Measurements from ENCODE around the gene MAGEA9.
"Not testable (repeated sequence)": the region's sequence is repeated elsewhere in the genome, so short reads cannot be mapped to it uniquely, and the experiment has no call there.

MAGEA9 gene

DNA sequence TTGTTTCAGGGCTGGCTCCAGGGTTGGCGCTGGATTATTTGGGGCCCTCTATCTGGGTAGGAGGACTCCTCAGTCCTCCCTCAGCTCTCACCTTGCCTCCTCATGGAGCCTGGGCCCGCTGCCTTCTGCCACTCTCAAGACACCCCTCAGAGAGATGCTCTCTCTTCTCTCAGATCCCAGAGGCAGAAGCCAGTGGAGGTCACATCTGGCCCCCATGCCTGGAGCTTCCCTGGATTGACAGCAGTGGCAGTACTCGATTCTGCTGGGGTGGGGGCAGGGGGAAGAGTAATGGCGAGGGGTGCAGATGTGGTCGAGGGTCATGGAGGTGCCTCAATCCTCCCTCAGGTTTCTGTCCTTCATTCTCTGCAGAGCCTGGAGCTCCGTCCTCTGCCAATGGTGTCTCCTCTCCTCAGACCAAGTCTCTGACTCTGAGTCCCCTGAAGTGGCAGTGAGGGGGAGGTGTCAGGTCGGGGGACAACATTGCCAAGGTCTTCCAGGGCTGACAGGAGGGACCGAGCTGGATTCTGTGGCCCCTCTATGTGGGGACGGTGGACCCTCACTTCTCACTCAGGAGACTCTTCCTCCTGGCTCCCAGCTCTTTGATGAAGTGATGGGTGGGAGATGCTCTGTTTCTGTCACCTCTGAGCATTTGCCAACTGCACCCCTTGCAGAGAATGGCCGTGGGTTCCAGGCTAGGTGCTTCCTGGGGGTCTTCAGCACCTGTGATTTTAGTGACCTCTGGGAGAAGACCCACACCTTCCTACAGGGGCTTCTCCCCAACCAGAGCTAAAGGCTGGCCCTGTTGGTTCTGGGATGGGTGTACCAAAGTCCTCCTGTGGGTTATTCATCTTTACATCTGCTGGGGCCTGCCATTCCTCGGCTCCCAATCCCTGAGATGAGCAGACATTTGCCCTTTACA, 18.8 kb upstream of the MAGEA9 start:
- no peak for TF ChIP-seq Cebpa-rat (IDR thresholded peaks at IDR 0.05)
- no peaks in the 10 kb centered on the region for H3K4me1 ChIP-seq
- no peak overlapping the region; a peak in 1 of 22 replicates for H3K4me2 ChIP-seq
- H3K9ac ChIP-seq: no peak overlapping the region
- no peak overlapping the region for H3K4me3 ChIP-seq
- peaks cover 0 to 6% (median 0%) of the 10 kb centered on the region in 11 experiments; a peak in 3 of 22 replicates for H3K9me3 ChIP-seq (replicated peaks in 1 of 11)
- H3K27me3 ChIP-seq: no peaks in the 10 kb centered on the region
- no peaks in the 10 kb centered on the region for H4K20me1 ChIP-seq
- H3K36me3 ChIP-seq: no peaks in the 10 kb centered on the region
- no peak overlapping the region for H3K27ac ChIP-seq

DNA sequence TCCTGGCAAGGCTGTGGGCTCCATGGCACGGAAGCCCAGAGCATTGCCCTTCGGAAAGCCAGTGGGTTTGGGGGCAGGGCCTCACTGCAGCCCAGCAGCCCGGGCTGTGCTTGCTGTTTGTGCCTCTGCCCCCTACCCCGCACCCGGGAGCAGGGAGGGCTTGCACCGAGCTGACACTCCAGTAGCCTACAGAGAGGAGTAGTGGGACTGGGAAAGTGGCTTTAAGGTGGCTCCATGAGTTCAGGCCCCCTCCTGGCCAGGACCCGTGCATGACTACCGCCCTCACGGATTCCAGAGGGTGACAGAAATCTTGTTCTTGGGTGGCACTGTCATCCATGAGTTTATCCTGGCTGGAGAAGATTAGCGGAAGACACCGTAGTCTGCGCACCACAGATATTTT, 11.4 kb upstream of the MAGEA9 start:
- H3K9me3 ChIP-seq (replicated peaks in 1 of 11); H4K20me1 ChIP-seq: not testable (repeated sequence)

DNA sequence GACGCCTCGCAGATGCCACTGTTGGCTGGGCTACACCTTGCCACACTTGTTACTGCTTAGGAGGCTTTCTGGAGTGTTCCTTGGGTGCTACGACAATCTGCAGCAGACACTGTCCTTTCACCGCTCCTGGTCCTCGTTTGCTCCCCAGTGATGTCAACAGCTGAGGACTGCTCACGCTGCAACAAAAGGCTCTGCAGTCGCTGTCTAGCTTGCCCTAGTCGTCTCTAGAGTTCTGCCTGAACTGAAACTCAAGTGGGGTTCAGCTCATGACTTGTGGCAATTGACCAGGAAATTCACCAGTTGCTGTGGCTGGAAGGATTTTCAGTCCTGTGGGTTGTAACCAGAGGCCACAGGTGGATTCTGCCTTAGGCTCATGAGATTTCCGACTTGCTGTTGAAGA, 8.7 kb upstream of the MAGEA9 start:
- not testable (repeated sequence) for H3K9ac ChIP-seq; H3K36me3 ChIP-seq; H3K4me1 ChIP-seq; H4K20me1 ChIP-seq; H3K4me3 ChIP-seq; H3K27ac ChIP-seq; H3K9me3 ChIP-seq (replicated peaks in 1 of 11); H3K27me3 ChIP-seq; H3K4me2 ChIP-seq

More for the DNA sequence above, 11.4 kb upstream of the MAGEA9 start:
- H3K4me2 ChIP-seq, H3K4me3 ChIP-seq, H3K27ac ChIP-seq, H3K4me1 ChIP-seq, H3K9ac ChIP-seq, H3K36me3 ChIP-seq, H3K27me3 ChIP-seq: not testable (repeated sequence)

DNA sequence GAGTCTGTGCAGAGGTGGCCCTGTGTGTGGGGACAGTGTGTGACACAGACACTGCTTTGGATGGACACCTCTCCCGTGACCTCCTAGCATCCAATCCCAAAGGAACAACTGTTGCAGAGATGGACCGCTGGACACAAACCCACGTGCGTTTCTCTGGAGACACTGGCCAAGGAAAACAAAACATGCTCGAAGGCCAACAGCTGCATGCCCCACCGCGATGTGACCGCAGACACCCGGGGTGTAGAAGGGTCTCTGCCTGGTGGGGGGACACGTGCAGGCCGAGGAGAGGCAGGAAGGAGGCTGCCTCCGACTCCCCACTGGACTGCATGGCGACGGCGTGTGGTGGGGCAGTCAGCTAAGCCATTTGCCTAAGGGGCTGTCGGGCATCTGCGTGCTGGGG, 8.0 kb upstream of the MAGEA9 start, which contains the start of gene HSFX1:
Gene HSFX1, plus strand, starts transcription at position 301 of the 400 bp plus-strand sequence. CDS start 614 bp downstream, outside the sequence.
- not testable (repeated sequence) for H3K9me3 ChIP-seq (replicated peaks in 1 of 11); H3K27ac ChIP-seq; H3K27me3 ChIP-seq; H3K4me1 ChIP-seq; H3K9ac ChIP-seq; H3K4me3 ChIP-seq; H3K4me2 ChIP-seq; H3K36me3 ChIP-seq; H4K20me1 ChIP-seq

DNA sequence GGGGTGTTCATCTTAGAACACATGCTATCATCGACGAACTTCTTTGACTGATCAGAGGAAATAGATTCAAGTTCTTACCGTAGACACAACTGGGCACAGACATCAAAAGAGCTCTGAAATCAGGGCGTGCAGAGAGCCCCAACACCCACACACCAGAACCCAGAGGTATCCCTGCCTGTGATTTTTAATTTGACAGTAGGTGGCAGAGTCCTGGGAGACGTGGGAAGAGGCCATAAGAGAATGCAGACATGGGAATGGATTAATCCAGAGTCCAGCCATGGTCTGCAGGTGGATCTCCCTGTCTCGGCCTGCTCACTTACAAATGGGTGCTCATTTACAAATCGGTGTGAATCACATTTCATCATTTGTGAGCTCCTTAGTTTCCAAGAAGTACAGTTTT, 3.7 kb upstream of the MAGEA9 start:
- H3K4me2 ChIP-seq; H3K9ac ChIP-seq; H3K9me3 ChIP-seq (replicated peaks in 1 of 11); H3K27me3 ChIP-seq; H3K4me3 ChIP-seq; H3K36me3 ChIP-seq; H3K27ac ChIP-seq; H4K20me1 ChIP-seq; H3K4me1 ChIP-seq: not testable (repeated sequence)

DNA sequence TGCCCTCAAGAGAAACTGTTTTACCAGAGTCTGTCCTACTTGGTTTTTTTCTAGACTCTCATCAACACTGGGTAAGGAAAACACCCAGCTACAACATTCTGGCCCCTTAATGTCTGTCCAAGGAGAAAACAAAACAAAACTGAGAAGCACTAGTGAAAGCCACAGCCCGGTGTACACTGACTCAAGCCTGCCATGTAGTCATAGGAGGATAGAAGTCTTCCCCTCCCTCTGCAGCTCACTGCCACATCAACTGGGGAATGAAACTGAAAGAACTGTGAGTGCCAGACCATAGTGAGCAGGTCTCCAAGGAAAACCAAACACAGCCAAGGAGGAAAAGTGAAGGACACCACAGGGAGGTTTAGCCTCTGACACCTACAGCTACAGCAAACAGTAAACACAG, 13.8 kb downstream of the MAGEA9 start:
- H3K27me3 ChIP-seq; H3K27ac ChIP-seq; H3K36me3 ChIP-seq; H3K9me3 ChIP-seq (replicated peaks in 1 of 11); H3K4me3 ChIP-seq; H4K20me1 ChIP-seq; H3K4me1 ChIP-seq; H3K9ac ChIP-seq; H3K4me2 ChIP-seq: not testable (repeated sequence)

DNA sequence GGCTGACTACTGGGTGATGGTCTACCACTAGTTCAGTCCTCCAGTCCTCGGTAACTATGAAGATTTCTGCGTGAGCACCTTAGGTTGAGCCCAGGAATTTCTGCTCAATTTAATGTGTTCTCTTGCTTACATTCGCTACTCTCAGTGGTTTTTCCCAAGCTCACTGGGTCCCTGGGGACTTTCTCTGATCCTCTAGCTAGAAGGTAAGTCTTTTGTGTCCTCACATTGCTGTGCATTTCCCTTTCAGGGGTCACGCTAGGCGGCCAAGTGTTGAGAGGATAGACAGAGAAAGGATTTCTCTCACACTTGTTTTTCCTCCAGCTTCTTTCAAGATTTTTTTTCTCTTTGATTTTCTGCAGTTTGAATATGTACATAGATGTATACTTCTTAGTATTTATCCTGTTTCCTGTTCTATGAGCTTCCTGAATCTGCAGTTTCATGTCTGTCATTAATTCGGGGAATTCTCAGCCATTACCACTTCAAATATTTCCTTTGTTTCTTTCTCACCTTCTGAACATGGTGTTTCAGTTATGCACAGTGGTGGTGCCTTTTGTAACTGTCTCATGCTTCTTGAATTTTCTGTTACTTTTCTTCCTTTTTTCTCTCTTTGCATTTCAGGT, 17.5 kb downstream of the MAGEA9 start:
- H3K4me2 ChIP-seq: peak overlapping the region in 3 of 11 experiments; percentile 2 to 43 (median 22); a peak in 3 of 22 replicates
- H3K4me1 ChIP-seq: peaks cover 0 to 9% (median 0%) of the 10 kb centered on the region in 10 experiments; a peak in 5 of 20 replicates
- no peak overlapping the region for H3K4me3 ChIP-seq
- no peak overlapping the region for H3K27ac ChIP-seq
- no peaks in the 10 kb centered on the region for H4K20me1 ChIP-seq
- H3K9ac ChIP-seq: no peak overlapping the region
- H3K27me3 ChIP-seq: no peaks in the 10 kb centered on the region
- no peaks in the 10 kb centered on the region for H3K36me3 ChIP-seq
- TF ChIP-seq Cebpa-rat (IDR thresholded peaks at IDR 0.05): no peak
- peaks cover 0 to 7% (median 0%) of the 10 kb centered on the region in 11 experiments; a peak in 1 of 22 replicates for H3K9me3 ChIP-seq (replicated peaks in 1 of 11)

DNA sequence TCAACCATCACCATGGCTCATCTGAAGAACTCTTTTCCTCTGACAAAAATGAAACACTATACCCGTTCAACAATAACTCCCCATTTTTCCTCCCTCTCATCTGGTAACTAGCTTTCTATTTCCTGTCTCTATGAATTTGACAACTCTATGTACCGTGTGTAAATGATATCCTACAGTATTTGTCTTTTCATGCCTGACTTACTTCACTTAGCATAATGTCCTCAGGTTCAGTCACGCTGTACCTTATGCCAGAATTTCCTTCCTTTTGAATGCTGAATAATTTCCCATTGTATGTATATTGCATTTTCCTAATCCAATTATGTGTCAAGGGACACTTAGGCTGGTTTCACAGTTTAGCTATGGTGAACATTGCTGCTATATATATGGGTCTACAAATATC, 18.2 kb downstream of the MAGEA9 start:
- peaks cover 0 to 7% (median 0%) of the 10 kb centered on the region in 11 experiments; a peak in 1 of 22 replicates for H3K9me3 ChIP-seq (replicated peaks in 1 of 11)
- TF ChIP-seq Cebpa-rat (IDR thresholded peaks at IDR 0.05): no peak
- H3K4me1 ChIP-seq: peaks cover 0 to 9% (median 0%) of the 10 kb centered on the region in 10 experiments; a peak in 5 of 20 replicates
- no peak overlapping the region for H3K4me2 ChIP-seq
- H4K20me1 ChIP-seq: no peaks in the 10 kb centered on the region
- H3K36me3 ChIP-seq: no peaks in the 10 kb centered on the region
- no peak overlapping the region for H3K4me3 ChIP-seq
- H3K9ac ChIP-seq: no peak overlapping the region
- H3K27me3 ChIP-seq: no peaks in the 10 kb centered on the region
- H3K27ac ChIP-seq: no peak overlapping the region

DNA sequence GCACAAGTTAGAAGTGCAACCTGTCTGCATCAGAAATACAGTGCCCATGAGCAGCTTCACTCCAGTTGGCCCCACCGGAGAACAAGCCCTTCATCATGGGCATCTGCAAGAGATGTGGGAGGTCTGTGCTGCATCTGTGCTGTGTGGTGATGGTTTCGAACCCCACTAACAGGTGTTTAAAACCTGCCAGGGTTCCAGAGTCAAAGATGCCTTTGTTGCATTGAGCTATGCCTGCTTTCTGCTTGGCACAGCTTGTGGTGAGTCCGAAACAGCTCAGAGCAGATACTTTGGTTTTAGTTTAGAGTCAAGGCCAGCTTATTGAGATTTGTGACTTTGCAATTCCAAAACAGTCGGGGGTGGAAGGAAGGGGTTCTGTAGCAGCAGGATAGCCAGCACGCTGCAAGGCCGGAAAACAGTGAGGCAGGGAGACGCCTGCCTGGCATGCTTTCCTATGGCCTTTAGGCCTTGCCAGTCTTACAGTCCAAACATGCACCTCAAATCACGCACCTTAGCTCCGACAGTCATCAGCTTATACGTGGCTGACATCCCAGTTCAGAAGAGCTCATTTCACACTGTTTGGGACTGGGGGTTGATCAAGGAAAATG, 21.8 kb downstream of the MAGEA9 start:
- H4K20me1 ChIP-seq: no peaks in the 10 kb centered on the region
- TF ChIP-seq Cebpa-rat (IDR thresholded peaks at IDR 0.05): no peak
- H3K9ac ChIP-seq: no peak overlapping the region
- peaks cover 0 to 9% (median 0%) of the 10 kb centered on the region in 10 experiments; a peak in 5 of 20 replicates for H3K4me1 ChIP-seq
- no peak overlapping the region for H3K4me2 ChIP-seq
- no peaks in the 10 kb centered on the region for H3K27me3 ChIP-seq
- no peak overlapping the region for H3K27ac ChIP-seq
- H3K9me3 ChIP-seq (replicated peaks in 1 of 11): 0 out of 22 replicates have a peak, but pooled peaks cover 0 to 7% (median 0%) of the 10 kb centered on the region in 11 experiments
- H3K4me3 ChIP-seq: no peak overlapping the region
- H3K36me3 ChIP-seq: no peaks in the 10 kb centered on the region
